HG02571 (cell line): ENCODE data around the gene SEMA6B.
"Not testable (repeated sequence)": the region's sequence is repeated elsewhere in the genome, so short reads cannot be mapped to it uniquely, and the experiment has no call there.

Source experiments
- ATAC-seq: cut with Tn5 transposase; IDR thresholded peaks from one replicate; pipeline ENCODE4 v1.9.1; 2021; ENCODE audit warnings: mild to moderate bottlenecking, moderate library complexity; ENCODE audit not compliant: unreplicated experiment

Gene SEMA6B, protein sequence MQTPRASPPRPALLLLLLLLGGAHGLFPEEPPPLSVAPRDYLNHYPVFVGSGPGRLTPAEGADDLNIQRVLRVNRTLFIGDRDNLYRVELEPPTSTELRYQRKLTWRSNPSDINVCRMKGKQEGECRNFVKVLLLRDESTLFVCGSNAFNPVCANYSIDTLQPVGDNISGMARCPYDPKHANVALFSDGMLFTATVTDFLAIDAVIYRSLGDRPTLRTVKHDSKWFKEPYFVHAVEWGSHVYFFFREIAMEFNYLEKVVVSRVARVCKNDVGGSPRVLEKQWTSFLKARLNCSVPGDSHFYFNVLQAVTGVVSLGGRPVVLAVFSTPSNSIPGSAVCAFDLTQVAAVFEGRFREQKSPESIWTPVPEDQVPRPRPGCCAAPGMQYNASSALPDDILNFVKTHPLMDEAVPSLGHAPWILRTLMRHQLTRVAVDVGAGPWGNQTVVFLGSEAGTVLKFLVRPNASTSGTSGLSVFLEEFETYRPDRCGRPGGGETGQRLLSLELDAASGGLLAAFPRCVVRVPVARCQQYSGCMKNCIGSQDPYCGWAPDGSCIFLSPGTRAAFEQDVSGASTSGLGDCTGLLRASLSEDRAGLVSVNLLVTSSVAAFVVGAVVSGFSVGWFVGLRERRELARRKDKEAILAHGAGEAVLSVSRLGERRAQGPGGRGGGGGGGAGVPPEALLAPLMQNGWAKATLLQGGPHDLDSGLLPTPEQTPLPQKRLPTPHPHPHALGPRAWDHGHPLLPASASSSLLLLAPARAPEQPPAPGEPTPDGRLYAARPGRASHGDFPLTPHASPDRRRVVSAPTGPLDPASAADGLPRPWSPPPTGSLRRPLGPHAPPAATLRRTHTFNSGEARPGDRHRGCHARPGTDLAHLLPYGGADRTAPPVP

DNA sequence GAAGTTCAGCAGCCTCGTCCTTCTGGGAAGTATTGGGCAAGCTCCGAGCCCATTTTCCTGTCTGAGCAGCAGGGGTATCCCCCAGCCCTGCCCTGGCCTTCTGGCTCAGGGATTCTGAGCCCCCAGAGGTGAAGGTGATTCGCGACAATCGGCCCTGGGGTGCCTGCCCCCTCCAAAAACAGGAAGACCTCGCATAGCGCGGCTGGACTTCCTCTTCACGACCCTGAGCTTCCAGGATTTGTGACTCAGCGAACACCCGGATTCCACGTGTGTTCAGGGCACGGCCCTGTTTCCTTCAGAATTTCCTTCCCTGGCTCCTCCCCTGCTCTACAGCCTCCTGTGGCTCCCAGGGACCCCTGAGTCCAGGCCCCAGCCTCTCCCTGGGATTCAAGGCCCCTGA, at the start of gene SEMA6B:
TSS of gene SEMA6B (minus strand) at position 116 of the 400 bp plus-strand sequence. CDS start 1,227 bp downstream, outside the sequence.
- ATAC-seq: no peak

DNA sequence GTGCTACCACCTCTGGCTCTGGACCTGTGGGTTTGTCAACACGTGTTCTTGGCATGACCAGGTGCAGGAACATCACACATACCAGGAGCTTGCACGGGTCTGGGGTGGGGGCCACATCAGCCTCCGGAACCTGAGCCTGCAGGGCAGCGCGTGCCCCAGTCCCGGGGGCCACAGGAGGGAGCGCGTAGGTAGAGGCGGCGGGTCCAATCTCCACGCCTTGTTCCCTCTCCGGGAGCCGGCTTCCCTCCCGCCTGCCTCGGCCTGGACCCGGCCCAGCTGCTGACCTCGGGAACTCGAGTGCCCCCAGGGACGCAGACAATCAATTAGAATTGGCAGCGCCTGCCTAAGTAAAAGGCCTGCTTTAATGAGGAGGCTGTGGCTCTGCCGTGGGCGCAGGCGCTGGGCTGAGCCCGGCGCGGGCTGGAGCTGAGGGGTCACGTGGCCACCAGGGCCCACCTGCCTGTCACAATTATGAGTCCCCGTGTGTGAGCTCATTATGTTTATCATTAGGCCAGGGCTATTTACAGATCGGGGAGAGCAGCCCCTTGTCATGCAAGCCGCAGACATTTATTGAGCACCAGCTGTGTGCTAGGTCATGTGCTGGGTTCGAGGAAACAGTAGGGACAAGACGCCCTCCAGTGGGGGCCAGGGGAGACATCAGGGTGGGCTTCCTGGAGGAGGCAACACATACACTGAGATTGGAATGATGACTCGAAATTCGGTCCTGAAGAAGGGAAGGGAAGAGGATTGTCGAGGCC, 47.6 kb upstream of the SEMA6B start:
- ATAC-seq: no peak

DNA sequence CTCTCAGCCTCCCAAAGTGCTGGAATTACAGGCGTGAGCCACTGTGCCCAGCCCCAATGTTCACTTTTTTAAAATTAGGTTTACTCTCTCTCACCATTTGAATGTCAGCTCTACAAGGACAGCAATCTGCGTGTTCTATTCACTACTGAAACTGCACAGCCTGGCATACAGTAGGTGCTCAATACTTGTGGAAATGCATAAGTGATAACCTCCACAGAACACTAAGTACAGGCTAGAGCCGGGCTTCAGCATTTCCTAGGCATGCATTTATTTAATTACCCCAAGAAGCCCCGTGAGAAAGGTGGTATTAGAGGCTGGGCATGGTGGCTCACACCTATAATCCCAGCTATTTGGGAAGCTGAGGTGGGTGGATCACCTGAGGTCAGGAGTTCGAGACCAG, 46.7 kb upstream of the SEMA6B start:
- ATAC-seq: no peak

DNA sequence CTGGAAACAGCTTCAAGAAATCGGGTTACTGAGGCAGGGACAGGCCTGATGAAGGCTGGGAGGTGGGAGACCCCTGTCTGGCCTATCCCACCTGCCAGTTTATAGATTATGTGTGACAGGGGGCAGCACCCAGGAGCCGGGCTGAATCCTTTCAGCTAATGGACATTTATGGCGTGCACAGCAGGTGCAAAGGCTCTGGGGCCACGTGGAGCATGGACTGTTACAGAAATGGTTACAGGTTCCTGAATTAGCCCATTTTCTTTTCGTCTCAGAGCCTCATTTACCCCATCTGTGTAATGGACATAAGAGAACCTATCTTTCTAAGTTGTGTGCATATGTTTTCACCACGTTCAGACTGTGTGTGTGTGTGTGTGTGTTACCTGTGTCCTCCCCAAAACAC, 45.4 kb upstream of the SEMA6B start:
- ATAC-seq: no peak

DNA sequence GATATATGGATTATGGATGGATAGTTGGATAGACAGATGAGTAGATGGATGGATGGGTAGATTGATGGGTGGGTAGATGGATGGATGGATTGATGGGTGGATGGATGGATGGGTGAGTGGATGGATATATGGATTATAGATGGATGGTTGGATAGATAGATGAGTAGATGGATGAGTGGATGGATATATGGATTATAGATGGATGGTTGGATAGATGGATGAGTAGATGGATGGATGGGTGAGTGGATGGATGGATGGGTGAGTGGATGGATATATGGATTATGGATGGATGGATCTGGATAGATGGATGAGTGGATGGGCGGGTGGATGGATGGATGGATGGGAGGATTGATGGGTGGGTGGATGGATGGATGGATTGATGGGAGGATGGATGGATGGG, 43.4 kb upstream of the SEMA6B start:
- ATAC-seq: no peak

DNA sequence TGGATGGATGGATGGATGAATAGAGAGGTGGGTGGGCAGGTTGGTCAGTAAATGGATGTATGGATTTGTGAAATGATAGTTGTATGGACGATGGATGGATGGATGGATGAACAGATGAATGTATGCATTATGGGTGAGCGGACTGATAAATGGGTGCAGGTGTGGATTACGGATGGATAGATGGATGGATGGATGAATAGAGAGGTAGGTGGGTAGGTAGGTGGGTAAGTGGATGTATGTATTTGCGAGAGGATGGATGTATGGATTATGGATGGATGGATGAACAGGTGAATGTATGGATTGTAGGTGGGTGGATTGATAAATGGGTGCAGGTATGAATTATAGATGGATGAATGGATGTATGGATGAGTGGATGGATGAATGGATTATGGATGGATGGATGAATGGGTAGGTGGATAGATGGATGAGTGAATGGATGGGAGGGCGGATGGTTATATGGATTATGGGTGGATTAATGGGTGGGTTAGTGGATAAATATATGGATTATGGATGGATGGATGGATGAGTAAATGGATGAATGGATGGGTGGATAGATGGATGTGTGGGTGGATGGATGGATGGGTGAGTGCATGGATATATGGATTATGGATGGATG, 42.8 kb upstream of the SEMA6B start:
- no peak for ATAC-seq

DNA sequence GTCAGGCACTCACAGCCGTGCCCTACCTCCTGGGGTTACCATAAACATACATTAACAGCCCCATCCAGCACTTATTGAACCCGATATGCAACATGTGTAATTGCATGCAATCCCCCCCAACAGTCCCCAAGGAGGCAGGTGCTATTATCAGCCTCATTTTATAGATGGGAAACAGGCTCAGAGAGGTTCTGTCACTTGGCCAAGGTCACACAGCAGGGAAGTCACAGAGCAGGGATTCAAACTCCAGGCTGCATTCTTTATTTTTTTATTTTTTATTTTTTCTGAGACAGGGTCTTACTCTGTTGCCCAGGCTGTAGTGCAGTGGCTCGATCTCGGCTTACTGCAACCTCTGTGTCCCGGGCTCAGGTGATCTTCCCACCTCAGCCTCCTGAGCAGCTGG, 41.4 kb upstream of the SEMA6B start:
- ATAC-seq: no peak

DNA sequence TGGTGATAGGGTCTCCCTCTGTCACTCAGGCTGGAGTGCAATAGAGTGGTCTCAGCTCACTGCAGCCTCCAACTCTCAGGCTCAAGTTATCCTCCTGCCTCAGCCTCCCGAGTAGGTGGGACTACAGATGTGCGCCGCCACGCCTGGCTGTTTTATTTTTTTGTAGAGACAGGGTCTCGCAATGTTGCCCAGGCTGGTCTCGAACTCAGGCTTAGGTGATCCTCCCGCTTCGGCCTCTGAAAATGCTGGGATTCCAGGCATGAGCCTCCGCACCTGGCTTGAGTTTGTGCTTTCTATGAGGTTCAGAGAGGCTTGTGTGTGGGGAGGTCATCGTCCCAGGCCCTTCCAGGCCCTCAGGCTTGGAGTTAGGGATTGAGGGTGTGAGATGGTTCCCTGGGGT, 40.6 kb upstream of the SEMA6B start:
- ATAC-seq: no peak

DNA sequence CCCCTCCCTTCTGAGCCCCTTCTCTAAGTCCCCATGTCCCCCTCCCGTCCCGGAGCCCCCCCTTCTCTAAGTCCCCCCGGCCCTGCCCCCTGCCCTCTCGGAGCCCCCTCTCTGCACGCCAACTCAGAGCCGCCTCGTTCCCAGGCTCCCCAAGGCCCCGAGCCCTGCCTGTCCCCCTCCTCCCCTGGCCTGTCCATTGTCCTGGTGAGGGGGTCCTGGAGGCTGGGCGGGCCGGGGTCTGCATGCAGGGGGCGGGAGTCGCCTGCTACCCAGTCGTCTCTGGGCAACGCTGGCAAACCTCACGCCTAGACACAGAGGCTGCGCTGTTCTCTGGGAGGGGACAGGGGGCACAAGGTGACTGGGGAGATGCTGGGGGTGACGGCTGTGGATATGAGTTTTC, 39.2 kb upstream of the SEMA6B start:
- no peak for ATAC-seq

DNA sequence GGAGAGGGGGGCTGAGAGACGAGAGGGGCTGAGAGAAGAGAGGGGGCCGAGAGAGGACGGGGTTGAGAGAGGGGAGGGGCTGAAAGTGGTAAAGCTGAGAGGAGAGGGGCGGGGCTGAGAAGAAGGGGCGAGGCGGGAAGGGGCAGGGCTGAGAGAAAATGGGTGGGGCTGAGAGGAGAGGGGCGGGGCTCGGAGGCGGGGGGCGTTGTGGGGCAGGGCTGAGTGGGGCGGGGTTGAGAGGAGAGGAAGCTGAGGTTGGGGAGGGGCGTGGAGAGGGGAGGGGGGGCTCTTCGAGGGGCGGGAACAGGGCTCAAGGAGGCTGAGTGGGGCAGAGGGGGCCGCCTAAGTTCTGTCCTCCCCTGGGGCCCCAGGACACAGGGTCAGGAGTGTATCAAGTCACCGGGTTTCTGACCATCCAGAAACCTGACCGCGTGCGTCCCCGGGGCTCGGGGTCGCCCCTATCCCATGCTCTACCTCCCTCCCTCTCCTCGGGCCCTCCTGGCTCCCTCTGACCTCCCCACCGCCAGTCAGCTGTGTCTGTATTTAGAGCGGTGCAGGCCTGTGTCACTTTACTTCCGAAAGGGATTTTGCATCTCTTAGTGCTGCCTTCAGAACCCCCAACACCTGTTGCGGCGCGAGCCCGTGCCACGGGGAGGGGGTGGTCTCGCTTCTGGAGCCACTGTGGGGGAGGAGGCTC, 38.6 kb upstream of the SEMA6B start:
- no peak for ATAC-seq

DNA sequence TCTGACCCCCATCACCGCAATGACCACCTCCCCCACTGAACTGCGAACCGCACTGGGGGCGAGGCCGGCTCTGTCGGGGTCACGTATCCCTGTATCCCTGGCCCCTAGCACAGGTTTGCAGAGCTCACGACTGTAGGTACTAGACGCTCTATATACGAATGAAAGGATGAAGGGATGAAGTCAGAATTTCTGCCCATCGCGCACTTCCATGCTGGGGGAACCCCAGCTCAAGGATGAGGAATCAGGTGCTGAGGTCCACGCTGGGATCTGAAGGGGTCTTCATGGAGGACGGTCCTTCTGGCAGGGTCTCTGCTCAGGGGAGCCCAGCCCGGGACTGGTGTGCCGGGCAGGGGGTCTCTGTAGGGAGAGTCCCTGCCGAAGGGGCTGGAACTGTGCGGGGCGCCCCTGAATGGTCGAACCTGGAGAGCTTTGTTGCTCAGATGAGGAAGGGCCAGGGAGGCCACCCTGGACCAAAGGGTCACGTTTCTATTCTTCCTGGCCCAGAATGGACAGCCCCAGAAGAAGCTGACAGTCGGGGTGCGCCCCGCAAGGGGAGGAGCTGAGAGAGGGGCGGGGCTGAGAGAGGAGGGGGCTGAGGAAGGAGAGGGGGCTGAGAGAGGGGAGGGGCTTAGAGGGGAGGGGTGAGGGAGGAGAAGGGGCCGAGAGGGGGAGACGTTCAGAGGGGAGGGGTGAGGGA, 37.9 kb upstream of the SEMA6B start:
- ATAC-seq: no peak

DNA sequence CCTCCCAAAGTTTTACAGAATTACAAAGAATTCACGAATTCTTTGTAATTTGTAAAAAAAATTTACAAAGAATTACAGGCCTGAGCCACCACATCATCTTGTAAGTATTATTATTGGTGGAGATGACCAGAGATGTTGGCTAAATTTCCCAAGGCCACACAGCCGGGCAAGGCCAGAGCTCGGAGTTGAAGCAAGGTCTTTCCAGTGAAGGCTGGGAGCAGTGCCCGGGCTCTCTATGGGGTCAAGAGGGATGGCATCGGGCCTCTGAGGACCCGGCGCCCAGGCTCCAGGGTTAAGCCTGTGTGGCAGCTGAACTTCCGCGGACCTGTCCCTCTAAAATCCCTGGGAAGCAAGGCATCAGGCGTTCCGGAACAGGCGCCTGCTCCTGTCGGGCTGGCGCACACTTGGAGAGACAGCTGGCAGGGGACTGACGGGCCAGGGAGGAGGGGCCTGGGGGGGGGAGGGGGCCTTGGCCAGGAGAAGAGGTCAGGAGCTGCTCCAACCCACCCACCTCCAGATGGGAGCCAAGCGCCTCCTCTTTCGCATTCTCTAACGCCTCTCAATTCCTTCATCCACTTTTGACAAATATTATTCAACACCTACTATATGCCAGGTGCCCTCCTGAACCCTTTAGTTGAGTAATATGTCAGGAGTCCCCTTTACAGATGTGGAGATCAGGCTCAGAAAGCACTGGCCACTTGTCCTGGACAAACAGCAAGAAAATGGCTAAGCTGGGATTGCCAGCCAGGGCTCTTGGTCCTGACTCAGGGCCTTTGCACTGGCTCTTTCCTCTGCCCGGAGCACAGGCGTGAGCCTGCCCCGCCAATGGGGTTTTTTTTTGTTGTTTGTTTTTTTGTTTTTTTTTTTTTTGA, 36.8 kb upstream of the SEMA6B start:
- no peak for ATAC-seq

DNA sequence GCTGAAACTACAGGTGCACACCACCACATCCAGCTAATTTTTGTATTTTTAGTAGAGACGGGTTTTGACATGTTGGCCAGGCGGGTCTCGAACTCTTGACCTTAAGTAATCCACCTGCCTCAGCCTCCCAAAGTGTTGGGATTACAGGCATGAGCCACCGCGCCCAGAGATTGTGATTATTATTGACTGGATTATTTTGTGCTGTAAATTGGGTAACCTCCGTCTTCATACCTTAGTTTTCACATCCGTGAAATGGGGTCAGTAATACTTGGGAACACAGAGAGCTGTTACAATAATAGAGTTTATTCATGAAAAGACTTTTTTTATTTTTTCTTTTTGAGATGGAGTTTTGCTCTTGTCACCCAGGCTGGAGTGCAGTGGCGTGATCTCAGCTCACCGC, 35.7 kb upstream of the SEMA6B start:
- ATAC-seq: not testable (repeated sequence)

DNA sequence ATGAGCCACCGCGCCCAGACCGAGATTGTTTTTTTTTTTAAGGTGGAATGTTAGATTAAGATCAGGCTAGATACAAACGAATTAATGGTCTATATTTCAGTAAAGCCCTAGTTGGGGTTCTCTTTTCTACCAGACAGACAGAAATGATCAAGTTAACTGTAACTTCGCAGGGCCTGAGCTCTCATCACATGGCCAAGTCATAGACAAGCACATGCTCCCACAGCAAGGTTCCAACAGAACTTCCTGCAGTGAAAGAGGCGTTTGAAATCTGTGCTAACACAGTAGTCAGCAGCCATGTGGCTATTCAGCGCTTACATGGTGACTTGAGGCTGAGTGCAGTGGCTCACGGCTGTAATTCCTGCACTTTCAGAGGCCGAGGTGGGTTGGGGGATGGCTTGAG, 34.7 kb upstream of the SEMA6B start:
- no peak for ATAC-seq

DNA sequence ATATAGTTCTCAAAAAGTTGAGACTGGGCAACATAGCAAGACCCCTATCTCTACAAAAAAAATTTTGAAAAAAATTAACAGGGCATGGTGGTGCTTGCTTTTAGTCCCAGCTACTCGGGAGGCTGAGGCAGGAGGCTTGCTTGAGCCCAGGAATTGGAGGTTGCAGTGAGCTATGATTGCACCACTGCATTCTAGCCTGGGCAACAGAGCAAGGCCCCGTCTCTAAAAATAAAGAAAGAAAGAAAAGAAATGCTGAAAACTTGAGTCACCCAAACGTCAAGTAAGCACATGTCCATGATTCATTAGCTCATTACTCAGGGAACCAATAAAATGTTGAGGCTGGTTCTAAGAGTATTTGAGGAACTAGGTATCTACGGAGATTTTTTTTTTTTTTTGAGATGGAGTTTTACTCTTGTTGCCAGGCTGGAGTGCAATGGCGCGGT, 33.9 kb upstream of the SEMA6B start:
- ATAC-seq: no peak

DNA sequence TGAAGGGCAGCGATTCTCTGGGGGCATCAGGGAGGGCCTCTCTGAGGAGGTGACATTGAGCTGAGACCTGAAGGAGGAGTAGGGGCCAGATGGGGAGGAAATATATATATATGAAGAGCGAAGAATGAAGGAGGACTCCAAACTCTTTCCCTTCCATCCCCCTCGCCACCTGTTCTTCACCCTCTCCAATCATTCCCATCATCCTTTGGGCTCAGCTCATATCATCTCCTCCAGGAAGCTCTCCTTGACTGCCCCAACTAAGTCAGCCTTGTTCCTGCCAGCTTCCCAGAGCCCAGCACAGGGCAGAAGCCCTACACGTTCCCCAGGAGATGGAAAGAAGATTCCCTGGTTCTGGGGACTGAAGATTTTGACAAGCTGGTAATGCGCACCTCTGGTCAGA, 33.0 kb upstream of the SEMA6B start:
- ATAC-seq: no peak

DNA sequence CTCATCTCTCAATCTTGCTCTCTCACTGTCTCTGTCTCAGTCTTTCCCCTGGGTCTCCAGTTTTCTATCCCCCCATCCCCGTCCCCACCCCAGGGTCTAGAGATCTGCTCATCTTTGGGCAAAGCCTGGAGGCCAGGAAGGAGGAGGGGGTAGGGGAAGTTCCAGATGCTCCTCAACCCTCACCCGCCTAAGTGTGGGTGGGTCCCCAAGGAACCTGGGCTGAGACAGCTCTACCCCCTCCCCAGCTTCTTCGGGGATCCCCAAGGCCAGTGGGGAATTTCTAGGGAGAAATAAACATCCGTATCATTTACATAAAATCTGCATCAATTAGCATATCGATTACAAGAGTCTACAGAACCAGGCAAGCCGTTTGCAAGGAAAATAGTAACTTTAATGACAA, 31.8 kb upstream of the SEMA6B start:
- ATAC-seq: no peak

DNA sequence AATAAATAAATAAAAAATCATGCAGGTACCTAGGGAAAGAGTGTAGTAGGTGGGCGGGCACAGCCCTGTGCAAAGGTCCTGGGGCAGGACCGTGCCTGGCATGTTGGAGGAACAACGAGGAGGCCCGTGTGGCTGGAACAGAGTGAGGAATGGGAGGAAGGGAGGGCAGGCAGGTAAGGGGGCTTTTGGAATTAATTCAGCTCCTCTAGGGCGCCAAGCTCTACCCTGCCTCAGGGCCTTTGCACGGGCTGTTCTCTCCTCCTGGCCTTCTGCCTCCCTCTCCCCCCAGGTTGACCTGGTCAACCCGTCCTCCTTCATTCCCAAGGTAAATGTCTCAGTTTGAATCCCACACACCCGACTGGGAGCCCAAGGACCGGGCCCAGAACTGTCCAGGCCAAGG, 31.1 kb upstream of the SEMA6B start:
- ATAC-seq: no peak
